Transverse colon (tissue), 4 donors: ENCODE measurements around the gene OBSCN. TPM values are rescaled to one million over a fixed set of nuclear protein-coding genes. Genes with fewer than 3 reads are reported as not detected.

ENCODE experiments used
- DNase-seq: peaks from one replicate; pipeline ENCODE4 v3.0.0-alpha.2; 2019
- H3K27ac ChIP-seq, 4 donors: fragments of 200-600 bp; sonication (generic); 2 replicates each; pipeline ENCODE4 v1.5.1; 2016 to 2018; ENCODE audit warnings: inconsistent platforms in 4 of 4
- H3K27me3 ChIP-seq: fragments of 200-600 bp; sonication (generic); 2 replicates; pipeline ENCODE4 v1.5.1; 2017; ENCODE audit warnings: inconsistent platforms
- H3K36me3 ChIP-seq, 4 donors: fragments of 200-600 bp; sonication (generic); 2 replicates each; pipeline ENCODE4 v1.5.1; 2017 to 2019; ENCODE audit warnings: inconsistent platforms in 4 of 4
- H3K4me1 ChIP-seq, 4 donors: fragments of 200-600 bp; sonication (generic); 2 replicates each; pipeline ENCODE4 v1.5.1; 2017 to 2020; ENCODE audit warnings: inconsistent platforms in 4 of 4
- H3K4me3 ChIP-seq, 4 donors: fragments of 200-600 bp; sonication (generic); 1 replicate in 1 of 4; 2 replicates in 3 of 4; pipeline versions ENCODE4 v1.5.1 to v1.6.1; 2017 to 2019; ENCODE audit warnings: inconsistent platforms in 4 of 4
- H3K9me3 ChIP-seq, 2 donors: fragments of 200-600 bp; sonication (generic); 2 replicates each; pipeline ENCODE4 v1.5.1; 2017 to 2019; ENCODE audit warnings: inconsistent platforms in 2 of 2
- CTCF ChIP-seq, 5 experiments: fragments of 200-600 bp in 3 of 5; fragments of 450-650 bp in 2 of 5; sonication (generic) in 3 of 5; IDR thresholded peaks; 1 replicate in 2 of 5; 2 replicates in 3 of 5; pipeline ENCODE4 v1.5.1; 2016 to 2017; ENCODE audit warnings: antibody characterized with exemption in 5 of 5, inconsistent platforms in 3 of 5, mild to moderate bottlenecking in 2 of 5, moderate library complexity in 1 of 5
- EP300 ChIP-seq: sonication (generic); formaldehyde crosslinking; IDR thresholded peaks from one replicate; pipeline ENCODE4 v1.6.1; 2017; ENCODE audit warnings: antibody characterized with exemption, low read depth
- POLR2A ChIP-seq: fragments of 450-650 bp; IDR thresholded peaks from one replicate; pipeline ENCODE4 v1.6.1; 2016; ENCODE audit warnings: antibody characterized with exemption, mild to moderate bottlenecking, moderate library complexity
- POLR2AphosphoS5 ChIP-seq, 3 donors: sonication (generic); formaldehyde crosslinking; IDR thresholded peaks; one replicate each; pipeline ENCODE4 v1.6.1; 2016; ENCODE audit warnings: antibody characterized with exemption in 3 of 3
- WGBS, 2 donors: methylation state at CpG; one replicate each; pipeline ENCODE4 v1.1.5; 2018; ENCODE audit warnings: low coverage in 1 of 2; 5-methylcytosine and 5-hydroxymethylcytosine counted together
- in situ Hi-C, 4 donors: fragments of 200-750 bp; cut with MboI; loops; one replicate each; pipeline versions ENCODE4 v1.15.0 to v1.15.1; 2017; ENCODE audit warnings: low sequenced_read_pairs in 3 of 4, low pct_ligation_motif_present in 1 of 4, low pct_unique_long_range_greater_than_20kb in 1 of 4
- intact Hi-C: fragments of 100-400 bp; cut with DNase I; formaldehyde crosslinking; loops from one replicate; pipeline ENCODE4 v1.15.1; 2023; ENCODE audit warnings: low total_unique reads
- total RNA-seq, 4 donors: library from RNA; depleted of rRNA; stranded (reverse); fragments of >200 nt; gene quantifications; one replicate each; pipeline ENCODE4 v1.1.0, GENCODE V29; 2016

Gene OBSCN
- total RNA-seq, 4 donors from 2014 or later: 11.9 to 21.7 (median 15.8) TPM

GRCh38 chr1:228372183-228373003 is 164.5 kb downstream of the OBSCN start:
- Histone ChIP-seq H3K9me3 (no peaks in the 10 kb centered on the region), H3K27me3 (peaks cover 28% of the 10 kb centered on the region), H3K27ac (no peak overlapping the region), H3K36me3 (no peaks in the 10 kb centered on the region), H3K4me1 (peaks cover 0 to 11% (median 3%) of the 10 kb centered on the region in 4 donors), H3K4me3 (no peak overlapping the region)
- in situ Hi-C loops (no loop called here), intact Hi-C loops (no loop called here)
- DNase-seq: peak; percentile 31
- 41% methylated on average over 26 of the region's 34 CpGs; no CpG with 5 or more reads in 1 of the 2 donors for WGBS, 2 donors
- TF ChIP-seq POLR2A (no peak), POLR2AphosphoS5 (IDR thresholded peaks at IDR 0.05) (no peak), EP300 (no peak), CTCF (IDR thresholded peaks at IDR 0.05) (no peak)

- in situ Hi-C loops: no loop called here
- TF ChIP-seq EP300 (no peak), CTCF (IDR thresholded peaks at IDR 0.05) (no peak), POLR2A (no peak), POLR2AphosphoS5 (IDR thresholded peaks at IDR 0.05) (no peak)
- 63 to 90% methylated on average over 2 to 12 of the region's 12 CpGs for WGBS, 2 donors
- Histone ChIP-seq H3K4me1 (peaks cover 0 to 15% (median 7%) of the 10 kb centered on the region in 4 donors), H3K4me3 (no peak overlapping the region), H3K36me3 (no peaks in the 10 kb centered on the region), H3K9me3 (no peaks in the 10 kb centered on the region), H3K27me3 (peaks cover 25% of the 10 kb centered on the region), H3K27ac (no peak overlapping the region)
- intact Hi-C loops: no loop called here
- no peak for DNase-seq
Observed at GRCh38 chr1:228373004-228373680, 165.3 kb downstream of the OBSCN start.

- 60 to 86% methylated on average over 1 to 14 of the region's 14 CpGs for WGBS, 2 donors
- peak overlapping the region in 2 of 4 donors; percentile 41 to 60 for H3K27ac ChIP-seq
- no peaks in the 10 kb centered on the region for H3K9me3 ChIP-seq
- intact Hi-C loops: no loop called here
- no peak overlapping the region for H3K4me3 ChIP-seq
- no peak for DNase-seq
- H3K27me3 ChIP-seq: peaks cover 27% of the 10 kb centered on the region
- in situ Hi-C loops: no loop called here
- H3K36me3 ChIP-seq: no peaks in the 10 kb centered on the region
- TF ChIP-seq POLR2A: no peak
- peaks cover 3 to 20% (median 14%) of the 10 kb centered on the region in 4 donors for H3K4me1 ChIP-seq
Observed at GRCh38 chr1:228373681-228374571, 166.1 kb downstream of the OBSCN start.

- Histone ChIP-seq H3K27ac (peak overlapping the region in 3 of 4 donors; percentile 43 to 66 (median 53)), H3K4me1 (peaks cover 5 to 26% (median 20%) of the 10 kb centered on the region in 4 donors), H3K4me3 (no peak overlapping the region), H3K9me3 (no peaks in the 10 kb centered on the region), H3K27me3 (peaks cover 36% of the 10 kb centered on the region), H3K36me3 (no peaks in the 10 kb centered on the region)
- TF ChIP-seq EP300 (no peak), POLR2AphosphoS5 (IDR thresholded peaks at IDR 0.05) (no peak), CTCF (IDR thresholded peaks at IDR 0.05) (no peak), POLR2A (no peak)
- intact Hi-C loops: no loop called here
- DNase-seq: peak; percentile 52
- in situ Hi-C loops: no loop called here
- WGBS, 2 donors: 65% methylated on average over 12 of the region's 25 CpGs; no CpG with 5 or more reads in 1 of the 2 donors
Observed at GRCh38 chr1:228374711-228375577, 167.1 kb downstream of the OBSCN start.
